Muscle of leg (tissue), 11 donors: ENCODE results near the gene FBP2. TPM values are rescaled to one million over a fixed set of nuclear protein-coding genes. Genes with fewer than 3 reads are reported as not detected.
"Not testable (repeated sequence)": the region's sequence is repeated elsewhere in the genome, so short reads cannot be mapped to it uniquely, and the experiment has no call there.

Experiments
- DNase-seq: peaks from one replicate; pipeline ENCODE4 v3.0.0; 2013
- H3K27ac ChIP-seq: one replicate; pipeline ENCODE4 v1.5.1; 2013; ENCODE audit warnings: mild to moderate bottlenecking, low read length, control low read depth
- H3K27me3 ChIP-seq: one replicate; pipeline ENCODE4 v1.6.1; 2013; ENCODE audit warnings: low read length; ENCODE audit not compliant: control insufficient read depth, insufficient read depth
- H3K36me3 ChIP-seq: one replicate; pipeline ENCODE4 v1.6.1; 2013; ENCODE audit warnings: low read length; ENCODE audit not compliant: control insufficient read depth, insufficient read depth
- H3K4me1 ChIP-seq: one replicate; pipeline ENCODE4 v1.6.1; 2013; ENCODE audit warnings: low read length; ENCODE audit not compliant: control insufficient read depth, insufficient read depth
- H3K4me3 ChIP-seq: one replicate; pipeline ENCODE4 v1.5.1; 2013; ENCODE audit warnings: low read length, control low read depth
- H3K9me3 ChIP-seq: replicated peaks from 2 replicates; pipeline ENCODE4 v1.6.1; 2013; ENCODE audit warnings: low read depth, low read length; ENCODE audit not compliant: control insufficient read depth
- WGBS: methylation state at CpG from one replicate; pipeline ENCODE4 v1.1.5; 2013; ENCODE audit warnings: missing lambda C conversion rate; ENCODE audit not compliant: insufficient coverage; 5-methylcytosine and 5-hydroxymethylcytosine counted together
- polyA plus RNA-seq, 8 donors: library from polyadenylated mRNA; unstranded; fragments of 120-200 nt; gene quantifications; one replicate each; pipeline versions ENCODE4 v1.2.1 to v1.2.3, GENCODE V29; 2013; ENCODE audit warnings: inconsistent platforms in 1 of 8, low replicate concordance in 1 of 8; ENCODE audit not compliant: insufficient read length in 8 of 8, insufficient read depth in 1 of 8
- total RNA-seq: library from RNA; stranded (reverse); fragments of 120-200 nt; gene quantifications from one replicate; pipeline ENCODE4 v1.2.4, GENCODE V29; 2013

FBP2 gene
- total and polyA plus RNA-seq, 9 donors, result 35.3 to 105 (median 76.5) TPM

DNA sequence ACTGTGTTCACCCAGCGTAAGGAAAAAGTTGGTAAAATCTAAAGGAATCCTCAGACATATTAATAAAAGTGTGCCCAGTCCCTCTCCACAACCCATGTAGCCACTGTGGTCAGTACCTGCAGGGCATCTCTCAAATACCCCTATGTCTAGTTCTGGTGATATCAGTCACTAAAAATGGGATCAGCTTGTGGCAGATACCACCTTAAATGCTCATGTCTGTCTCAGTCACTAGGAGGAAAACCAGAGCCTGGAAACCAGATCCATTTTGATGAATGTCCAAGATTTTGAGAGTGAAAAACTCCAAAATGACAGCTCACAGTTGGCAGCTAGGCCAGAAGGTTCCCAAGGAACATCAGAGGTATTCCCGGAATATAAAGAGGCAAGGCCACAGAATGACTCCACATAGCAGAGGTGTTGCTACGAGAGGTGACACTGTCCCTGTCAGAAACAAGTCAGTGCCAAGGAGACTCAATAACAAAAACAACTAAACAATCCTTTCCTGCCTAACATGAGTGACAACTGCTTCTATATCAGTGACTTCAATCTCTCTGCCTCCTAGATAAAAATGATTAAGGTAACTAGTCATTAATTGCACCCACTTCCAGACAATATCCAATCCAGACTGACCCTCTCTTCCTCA is 25.3 kb downstream of the FBP2 start:
- no peak overlapping the region for H3K4me3 ChIP-seq
- DNase-seq, result no peak
- H3K4me1 ChIP-seq, result no peaks in the 10 kb centered on the region
- H3K27ac ChIP-seq, result no peak overlapping the region
- WGBS, result 86% methylated on average over 1 of the region's 3 CpGs
- H3K36me3 ChIP-seq, result no peaks in the 10 kb centered on the region
- H3K9me3 ChIP-seq, result no peaks in the 10 kb centered on the region
- H3K27me3 ChIP-seq, result no peaks in the 10 kb centered on the region

GRCh38 chr9:94567271-94567670 is 26.4 kb downstream of the FBP2 start:
- Histone ChIP-seq H3K27ac (no peak overlapping the region), H3K27me3 (no peaks in the 10 kb centered on the region), H3K36me3 (no peaks in the 10 kb centered on the region), H3K4me1 (no peaks in the 10 kb centered on the region), H3K4me3 (no peak overlapping the region), H3K9me3 (no peaks in the 10 kb centered on the region)
- no peak for DNase-seq
- WGBS, result 80% methylated on average over 1 of the region's 2 CpGs

DNA sequence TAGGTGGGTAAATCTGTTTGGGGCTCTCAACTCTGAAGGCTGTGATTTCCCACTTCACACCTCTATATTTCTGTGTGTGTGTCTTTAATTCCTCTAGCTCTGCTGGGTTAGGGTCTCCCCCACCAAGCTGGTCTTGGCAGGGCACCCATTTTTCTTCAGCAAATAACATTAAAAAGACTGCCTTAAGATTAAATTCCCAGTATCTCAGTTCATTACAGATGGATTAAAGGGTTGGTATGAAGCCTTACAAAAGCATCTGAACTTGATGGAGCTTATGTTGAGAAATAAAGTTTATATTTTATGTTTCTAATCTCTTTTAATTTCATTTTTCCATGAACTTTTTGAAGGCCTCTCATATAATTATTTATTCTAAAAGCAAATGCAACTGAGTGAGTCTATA is 27.1 kb downstream of the FBP2 start:
- Histone ChIP-seq H3K4me3 (no peak overlapping the region), H3K4me1 (no peaks in the 10 kb centered on the region), H3K9me3 (no peaks in the 10 kb centered on the region), H3K36me3 (no peaks in the 10 kb centered on the region), H3K27me3 (no peaks in the 10 kb centered on the region), H3K27ac (no peak overlapping the region)
- no peak for DNase-seq

DNA sequence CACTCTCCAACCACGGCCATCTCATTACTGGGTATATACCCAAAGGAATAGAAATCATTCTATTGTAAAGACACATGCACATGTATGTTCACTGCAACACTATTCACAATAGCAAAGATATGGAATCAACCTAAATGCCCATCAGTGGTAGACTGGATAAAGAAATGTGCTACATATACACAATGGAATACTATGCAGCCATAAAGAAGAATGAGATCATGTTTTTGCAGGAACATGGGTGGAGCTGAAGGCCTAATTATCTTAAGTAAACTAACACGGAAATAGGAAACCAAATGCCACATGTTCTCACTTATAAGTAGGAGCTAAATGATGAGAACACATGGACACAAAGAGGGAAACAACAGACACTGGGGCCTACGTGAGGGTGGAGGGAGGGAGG is 29.3 kb downstream of the FBP2 start:
- H3K27me3 ChIP-seq, H3K9me3 ChIP-seq, H3K27ac ChIP-seq, H3K36me3 ChIP-seq, DNase-seq, H3K4me1 ChIP-seq, H3K4me3 ChIP-seq: not testable (repeated sequence)
- no CpG with 5 or more reads among the region's 3 CpGs for WGBS

- Histone ChIP-seq H3K27ac (no peak overlapping the region), H3K36me3 (no peaks in the 10 kb centered on the region), H3K9me3 (no peaks in the 10 kb centered on the region), H3K4me1 (no peaks in the 10 kb centered on the region), H3K4me3 (no peak overlapping the region), H3K27me3 (no peaks in the 10 kb centered on the region)
- no peak for DNase-seq
- WGBS, result no CpG with 5 or more reads among the region's 2 CpGs
Observed at GRCh38 chr9:94563548-94563947, 30.1 kb downstream of the FBP2 start.

DNA sequence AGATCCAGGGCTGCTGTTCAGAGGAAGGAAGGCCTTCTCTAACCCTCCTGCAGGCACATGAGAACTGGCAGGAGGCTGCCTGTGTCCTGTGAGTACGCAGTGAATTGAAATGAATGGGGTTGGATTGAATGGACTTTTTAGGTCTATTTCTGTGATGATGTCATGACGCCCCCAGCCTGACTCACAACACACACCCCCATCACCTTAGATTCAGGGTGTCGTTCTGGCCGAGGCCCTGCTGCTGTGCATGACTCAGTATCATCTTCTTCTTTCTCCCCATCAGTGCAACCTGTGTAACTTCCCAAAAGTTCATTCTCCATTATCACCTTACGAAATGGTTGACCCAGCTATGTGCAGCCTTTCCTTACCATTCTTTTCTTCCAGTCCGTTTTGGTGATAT is 33.4 kb downstream of the FBP2 start:
- no peak for DNase-seq
- no peak overlapping the region for H3K27ac ChIP-seq
- no peaks in the 10 kb centered on the region for H3K4me1 ChIP-seq
- H3K4me3 ChIP-seq, result no peak overlapping the region
- peaks cover 2% of the 10 kb centered on the region for H3K27me3 ChIP-seq
- no peaks in the 10 kb centered on the region for H3K36me3 ChIP-seq
- no peaks in the 10 kb centered on the region for H3K9me3 ChIP-seq
- WGBS, result 70% methylated on average over 2 of the region's 6 CpGs

GRCh38 chr9:94557376-94557775 is 36.2 kb downstream of the FBP2 start:
- DNase-seq, result no peak
- no CpG with 5 or more reads among the region's 4 CpGs for WGBS
- Histone ChIP-seq H3K36me3 (no peaks in the 10 kb centered on the region), H3K4me1 (no peaks in the 10 kb centered on the region), H3K27me3 (peaks cover 2% of the 10 kb centered on the region), H3K4me3 (no peak overlapping the region), H3K27ac (no peak overlapping the region), H3K9me3 (no peaks in the 10 kb centered on the region)

GRCh38 chr9:94554439-94555331 is 38.9 kb downstream of the FBP2 start, which contains the start of gene PCAT7:
Gene PCAT7 (plus strand): TSS chr9:94555083.
- 81% methylated on average over 28 of the region's 40 CpGs for WGBS
- no peaks in the 10 kb centered on the region for H3K9me3 ChIP-seq
- H3K36me3 ChIP-seq, result no peaks in the 10 kb centered on the region
- peaks cover 2% of the 10 kb centered on the region for H3K27me3 ChIP-seq
- no peak within 1 kb of the TSS for H3K4me3 ChIP-seq
- DNase-seq, result peak; percentile 20
- no peak within 1 kb of the TSS for H3K27ac ChIP-seq
- no peaks in the 10 kb centered on the region for H3K4me1 ChIP-seq

DNA sequence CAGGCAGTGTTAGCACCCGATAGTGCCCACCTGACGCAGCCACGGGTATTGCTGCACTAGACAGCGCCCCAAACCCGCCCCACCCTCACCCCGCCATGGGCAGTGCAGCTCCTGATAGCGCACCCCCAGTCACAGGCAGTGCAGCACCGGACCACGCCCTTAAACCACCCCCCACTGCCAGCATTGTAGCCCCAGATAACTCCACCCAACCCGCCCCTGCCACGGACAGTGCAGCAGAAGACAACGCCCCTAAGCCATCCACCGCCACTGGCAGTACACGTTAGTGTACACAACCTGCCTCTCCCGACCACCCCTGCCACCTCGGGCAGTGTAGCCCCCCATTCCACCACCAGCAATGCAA is 39.6 kb downstream of the FBP2 start:
- no peak for DNase-seq
- 83% methylated on average over 12 of the region's 16 CpGs for WGBS
- Histone ChIP-seq H3K4me3 (no peak overlapping the region), H3K36me3 (no peaks in the 10 kb centered on the region), H3K4me1 (no peaks in the 10 kb centered on the region), H3K27ac (no peak overlapping the region), H3K9me3 (no peaks in the 10 kb centered on the region), H3K27me3 (peaks cover 2% of the 10 kb centered on the region)

- no peak overlapping the region for H3K27ac ChIP-seq
- H3K9me3 ChIP-seq, result no peaks in the 10 kb centered on the region
- DNase-seq, result no peak
- no peak overlapping the region for H3K4me3 ChIP-seq
- WGBS, result 91% methylated on average over 23 of the region's 29 CpGs
- peaks cover 2% of the 10 kb centered on the region for H3K27me3 ChIP-seq
- no peaks in the 10 kb centered on the region for H3K4me1 ChIP-seq
- H3K36me3 ChIP-seq, result no peaks in the 10 kb centered on the region
Observed at GRCh38 chr9:94553029-94553938, 40.3 kb downstream of the FBP2 start.
